ENCODE results near the gene IL22RA2. TPM values are rescaled to one million over a fixed set of nuclear protein-coding genes. Genes with fewer than 3 reads are reported as not detected.

The IL22RA2 gene
- total RNA-seq, result under 1 TPM in 3 of 4 donors, not detected in 1; 0.08 to 0.30 (median 0.22) TPM

DNA sequence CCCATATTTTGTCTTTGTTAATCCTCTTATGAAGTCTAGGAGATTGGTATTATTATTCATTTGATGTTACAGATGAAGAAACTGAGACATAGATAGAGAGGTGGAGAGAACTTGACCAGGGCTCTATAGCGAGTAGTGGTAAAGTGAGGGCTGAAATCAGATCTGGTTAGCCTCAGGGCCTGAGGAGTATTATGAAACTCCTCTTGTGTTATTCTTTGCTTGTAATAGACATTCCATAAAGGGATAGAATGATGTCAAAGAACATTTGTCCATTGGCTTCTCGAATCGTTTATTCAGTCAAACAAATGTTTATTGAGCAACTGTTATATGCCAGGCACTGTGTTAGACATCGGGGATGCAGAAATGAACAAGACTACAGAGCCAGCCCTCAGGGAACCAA is at the start of gene IL22RA2:
IL22RA2 (minus strand) TSS at position 144 of the 400 bp plus-strand sequence. CDS start 11,895 bp downstream, outside the sequence.
- H3K4me3 ChIP-seq (ENCODE audit: low read depth, poor library complexity, severe bottlenecking), result no peak within 1 kb of the TSS
- 78% methylated on average over 4 of the region's 4 CpGs for WGBS, 2 donors
- intact Hi-C loops (cut with DNase I; ENCODE audit: low total_unique reads), result no loop called here
- TF ChIP-seq CTCF (IDR thresholded peaks at IDR 0.05) (no peak), POLR2A (IDR thresholded peaks at IDR 0.05) (no peak)
- no peak for DNase-seq (ENCODE audit: low spot score in 2 of 2)

GRCh38 chr6:137222381-137222780 is 48.9 kb upstream of the IL22RA2 start:
- 36 to 45% methylated on average over 3 of the region's 3 CpGs for WGBS, 2 donors
- no peak overlapping the region for H3K4me3 ChIP-seq (ENCODE audit: low read depth, poor library complexity, severe bottlenecking)
- no peak for TF ChIP-seq POLR2A (IDR thresholded peaks at IDR 0.05)
- intact Hi-C loops (cut with DNase I; ENCODE audit: low total_unique reads), result no loop called here
- no peak for DNase-seq (ENCODE audit: low spot score in 2 of 2)

GRCh38 chr6:137219664-137220252 is 46.3 kb upstream of the IL22RA2 start:
- no peak for DNase-seq (ENCODE audit: low spot score in 2 of 2)
- 32 to 43% methylated on average over 6 of the region's 6 CpGs for WGBS, 2 donors
- intact Hi-C loops (cut with DNase I; ENCODE audit: low total_unique reads), result no loop called here
- TF ChIP-seq POLR2A (IDR thresholded peaks at IDR 0.05) (no peak), CTCF (IDR thresholded peaks at IDR 0.05) (no peak)
- H3K4me3 ChIP-seq (ENCODE audit: low read depth, poor library complexity, severe bottlenecking), result peak overlapping the region; percentile 59

DNA sequence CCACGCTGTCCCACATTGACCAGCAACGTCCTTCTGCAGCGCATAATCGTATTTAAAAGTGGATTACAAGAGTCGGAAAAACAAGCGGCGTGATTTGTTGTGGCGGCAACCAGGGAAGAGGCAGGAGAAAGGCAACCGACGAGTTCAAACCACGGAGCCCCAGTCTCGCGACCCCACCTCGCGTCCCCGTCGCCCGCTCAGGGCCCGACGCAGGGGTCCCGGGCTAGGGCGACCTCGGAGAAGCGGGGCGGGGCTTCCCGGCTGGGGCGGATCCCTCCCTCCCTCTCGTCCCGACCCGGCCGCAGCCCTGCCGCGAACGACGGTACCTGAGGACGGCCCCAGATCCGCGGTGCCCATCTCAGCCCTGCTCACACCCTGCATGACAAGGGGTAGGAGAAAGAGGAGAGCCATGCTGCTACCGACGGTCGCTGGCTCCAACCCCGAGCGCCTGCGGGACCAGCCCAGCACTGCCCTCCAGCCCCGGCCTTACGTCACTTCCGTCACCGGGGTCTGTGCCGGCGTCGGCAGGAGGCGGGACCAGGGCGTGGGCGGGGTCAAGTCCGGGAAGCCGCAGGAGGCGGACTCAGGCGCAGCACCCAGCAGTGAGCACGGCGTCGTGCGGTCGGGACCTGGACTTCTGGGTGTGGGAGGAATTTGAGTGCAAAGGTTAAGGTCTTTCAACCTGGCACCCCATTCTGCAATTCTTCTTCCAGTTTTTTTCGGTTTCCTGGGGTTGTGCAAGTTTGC is 45.6 kb upstream of the IL22RA2 start, which contains the start of gene IFNGR1:
IFNGR1 (minus strand) TSS at position 469 of the 747 bp plus-strand sequence; CDS start at position 411, 58 bp downstream.
- intact Hi-C loops (cut with DNase I; ENCODE audit: low total_unique reads), result no loop called here
- peak; percentile 96 to 99 for DNase-seq (ENCODE audit: low spot score in 2 of 2)
- H3K4me3 ChIP-seq (ENCODE audit: low read depth, poor library complexity, severe bottlenecking), result peak within 1 kb of the TSS; percentile 59
- TF ChIP-seq CTCF (IDR thresholded peaks at IDR 0.05), result peak in 1 of 3 donors; percentile 10
- peak in 1 of 2 donors; percentile 93 for TF ChIP-seq POLR2A (IDR thresholded peaks at IDR 0.05)
- WGBS, 2 donors, result 0 to 1% methylated on average over 56 to 64 of the region's 64 CpGs

GRCh38 chr6:137218473-137218916 is 45.1 kb upstream of the IL22RA2 start:
- no peak for TF ChIP-seq POLR2A (IDR thresholded peaks at IDR 0.05)
- no peak for TF ChIP-seq CTCF (IDR thresholded peaks at IDR 0.05)
- DNase-seq (ENCODE audit: low spot score in 2 of 2), result peak in 1 of 2 donors; percentile 73

DNA sequence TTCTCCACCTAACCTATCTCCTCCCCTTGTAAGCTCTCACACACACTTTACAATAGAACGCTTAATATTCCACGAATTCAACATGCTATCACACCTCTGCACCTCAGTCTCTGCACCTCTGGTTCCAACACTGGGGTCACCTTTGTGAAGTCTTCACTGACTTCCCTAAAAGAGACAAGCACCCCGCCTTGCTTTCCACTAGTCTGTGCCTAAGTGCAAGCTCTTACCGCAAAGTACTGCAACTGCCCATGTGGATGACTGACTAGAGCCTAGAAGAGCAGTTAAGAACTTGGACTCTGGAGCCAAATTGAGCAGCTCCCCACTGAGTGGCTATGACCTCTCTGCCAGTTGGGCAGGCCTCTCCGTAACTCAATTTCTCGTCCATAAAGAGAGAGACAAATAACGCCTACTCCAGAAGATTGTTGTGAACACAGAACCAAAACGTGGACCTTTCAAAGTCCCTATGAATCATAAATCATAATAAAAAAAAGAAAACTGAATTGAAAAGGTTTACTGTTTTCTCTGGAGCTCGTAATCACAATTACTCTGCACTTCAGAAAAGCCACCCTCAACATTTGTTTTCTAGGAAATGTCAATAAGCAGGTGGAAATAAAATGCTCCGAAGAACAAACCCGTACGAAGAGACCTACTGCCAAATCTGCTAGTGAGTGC is 44.5 kb upstream of the IL22RA2 start:
- 7 to 8% methylated on average over 12 of the region's 12 CpGs for WGBS, 2 donors
- intact Hi-C loops (cut with DNase I; ENCODE audit: low total_unique reads), result no loop called here
- no peak for TF ChIP-seq POLR2A (IDR thresholded peaks at IDR 0.05)
- peak overlapping the region; percentile 59 for H3K4me3 ChIP-seq (ENCODE audit: low read depth, poor library complexity, severe bottlenecking)
- no peak for DNase-seq (ENCODE audit: low spot score in 2 of 2)

More at GRCh38 chr6:137218473-137218916, 45.1 kb upstream of the IL22RA2 start:
- H3K4me3 ChIP-seq (ENCODE audit: low read depth, poor library complexity, severe bottlenecking), result peak overlapping the region; percentile 59
- WGBS, 2 donors, result 0% methylated on average over 13 of the region's 13 CpGs
- intact Hi-C loops (cut with DNase I; ENCODE audit: low total_unique reads), result no loop called here
